Omental fat pad (tissue), 4 donors: Measurements from ENCODE around the gene TMEM19. TPM values are rescaled to one million over a fixed set of nuclear protein-coding genes. Genes with fewer than 3 reads are reported as not detected.
"Not testable (repeated sequence)": the region's sequence is repeated elsewhere in the genome, so short reads cannot be mapped to it uniquely, and the experiment has no call there.

ENCODE experiments used
- ATAC-seq: fragments of 150-250 bp; one replicate; pipeline ENCODE4 v1.9.1; 2016; ENCODE audit warnings: mild to moderate bottlenecking, moderate library complexity; ENCODE audit not compliant: low FRiP score
- DNase-seq: peaks from one replicate; pipeline ENCODE4 v3.0.0-alpha.2; 2019; ENCODE audit warnings: low spot score
- total RNA-seq, 4 donors: library from RNA; depleted of rRNA; stranded (reverse); fragments of >200 nt; gene quantifications; one replicate each; pipeline ENCODE4 v1.1.0, GENCODE V29; 2016
- TF ChIP-seq, protein P1 (sequence below), 3 donors: fragments of 450-650 bp; IDR thresholded peaks; one replicate each; pipeline ENCODE4 v1.5.1; 2016 to 2017; ENCODE audit warnings: antibody characterized with exemption in 3 of 3, mild to moderate bottlenecking in 3 of 3, moderate library complexity in 2 of 3

Gene TMEM19
- total RNA-seq, 4 donors from 2014 or later, result 10.3 to 20.0 (median 16.7) TPM

- DNase-seq, result no peak
- TF ChIP-seq, protein P1, sequence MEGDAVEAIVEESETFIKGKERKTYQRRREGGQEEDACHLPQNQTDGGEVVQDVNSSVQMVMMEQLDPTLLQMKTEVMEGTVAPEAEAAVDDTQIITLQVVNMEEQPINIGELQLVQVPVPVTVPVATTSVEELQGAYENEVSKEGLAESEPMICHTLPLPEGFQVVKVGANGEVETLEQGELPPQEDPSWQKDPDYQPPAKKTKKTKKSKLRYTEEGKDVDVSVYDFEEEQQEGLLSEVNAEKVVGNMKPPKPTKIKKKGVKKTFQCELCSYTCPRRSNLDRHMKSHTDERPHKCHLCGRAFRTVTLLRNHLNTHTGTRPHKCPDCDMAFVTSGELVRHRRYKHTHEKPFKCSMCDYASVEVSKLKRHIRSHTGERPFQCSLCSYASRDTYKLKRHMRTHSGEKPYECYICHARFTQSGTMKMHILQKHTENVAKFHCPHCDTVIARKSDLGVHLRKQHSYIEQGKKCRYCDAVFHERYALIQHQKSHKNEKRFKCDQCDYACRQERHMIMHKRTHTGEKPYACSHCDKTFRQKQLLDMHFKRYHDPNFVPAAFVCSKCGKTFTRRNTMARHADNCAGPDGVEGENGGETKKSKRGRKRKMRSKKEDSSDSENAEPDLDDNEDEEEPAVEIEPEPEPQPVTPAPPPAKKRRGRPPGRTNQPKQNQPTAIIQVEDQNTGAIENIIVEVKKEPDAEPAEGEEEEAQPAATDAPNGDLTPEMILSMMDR (IDR thresholded peaks at IDR 0.05), result no peak
- ATAC-seq, result no peak
Measured at GRCh38 chr12:71694099-71694820, 8.4 kb downstream of the TMEM19 start.

GRCh38 chr12:71695782-71696181 lies 9.9 kb downstream of the TMEM19 start:
- TF ChIP-seq, protein P1 (IDR thresholded peaks at IDR 0.05), result no peak
- no peak for DNase-seq
- no peak for ATAC-seq

- DNase-seq, ATAC-seq: not testable (repeated sequence)
Measured at GRCh38 chr12:71702181-71702580, 16.3 kb downstream of the TMEM19 start.

DNA sequence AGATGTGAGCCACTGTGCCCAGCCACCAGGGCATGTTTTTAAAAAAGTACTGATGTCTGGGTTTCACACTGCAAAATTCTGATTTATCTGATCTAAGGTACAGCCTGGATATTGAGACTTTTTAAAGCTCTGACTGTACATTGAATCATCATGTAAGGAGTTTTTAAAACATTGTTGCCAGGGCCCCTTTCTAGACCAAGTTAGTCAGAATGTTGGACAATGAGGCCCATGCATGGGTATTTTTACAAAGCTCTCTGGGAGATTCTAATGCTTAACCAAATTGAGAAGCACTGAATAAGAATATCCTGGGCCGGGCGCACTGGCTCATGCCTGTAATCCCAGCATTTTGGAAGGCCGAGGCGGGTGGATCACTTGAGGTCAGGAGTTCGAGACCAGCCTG lies 16.7 kb downstream of the TMEM19 start:
- TF ChIP-seq, protein P1 (IDR thresholded peaks at IDR 0.05), result no peak
- ATAC-seq, result no peak
- DNase-seq, result no peak

GRCh38 chr12:71703206-71703605 lies 17.3 kb downstream of the TMEM19 start:
- DNase-seq, result no peak
- no peak for ATAC-seq
- TF ChIP-seq, protein P1 (IDR thresholded peaks at IDR 0.05), result no peak

GRCh38 chr12:71704920-71705319 lies 19.0 kb downstream of the TMEM19 start:
- DNase-seq (no peak), ATAC-seq (no peak)
- TF ChIP-seq, protein P1 (IDR thresholded peaks at IDR 0.05), result no peak

DNA sequence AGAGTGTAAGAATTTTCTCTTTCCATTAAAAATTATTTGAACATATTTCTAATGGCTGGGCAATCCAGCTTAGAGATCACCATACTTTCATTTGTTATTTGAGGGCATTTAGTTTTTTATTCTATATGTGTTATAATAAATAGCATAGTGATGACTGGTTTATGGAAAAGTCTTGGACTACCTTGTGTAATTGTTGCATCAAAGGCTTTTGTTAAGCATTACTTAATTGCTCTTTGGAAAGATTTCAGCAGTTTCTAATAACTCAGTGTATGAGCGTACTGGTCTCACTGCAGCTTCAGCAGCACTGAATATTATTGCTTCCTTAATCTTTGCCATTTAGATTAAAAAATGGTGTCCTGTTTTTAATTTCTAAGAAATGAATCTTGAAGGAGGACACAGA lies 22.8 kb downstream of the TMEM19 start:
- ATAC-seq (no peak), DNase-seq (no peak)
- TF ChIP-seq, protein P1 (IDR thresholded peaks at IDR 0.05), result no peak
